Measurements from ENCODE around the gene RNMT.

- TF ChIP-seq CTCF (IDR thresholded peaks at IDR 0.05) (no peak), ZFX (IDR thresholded peaks at IDR 0.05; ENCODE audit: borderline replicate concordance) (no peak)
Observed at GRCh38 chr18:13799396-13799795, 72.9 kb downstream of the RNMT start.

Measured in 22Rv1 (cell line).